Vagina (tissue), 2 donors: ENCODE results near the gene LMTK3. TPM values are rescaled to one million over a fixed set of nuclear protein-coding genes. Genes with fewer than 3 reads are reported as not detected.

Experiments used
- DNase-seq, 2 donors: peaks; one replicate each; pipeline ENCODE4 v3.0.0-alpha.2; 2017; ENCODE audit errors: extremely low spot score in 2 of 2
- H3K27ac ChIP-seq: fragments of 200-600 bp; sonication (generic); one replicate; pipeline ENCODE4 v1.5.1; 2019
- H3K27me3 ChIP-seq: fragments of 200-600 bp; sonication (generic); one replicate; pipeline ENCODE4 v1.5.1; 2019
- H3K36me3 ChIP-seq, 2 donors: fragments of 200-600 bp; sonication (generic); one replicate each; pipeline ENCODE4 v1.5.1; 2017 to 2019
- H3K4me1 ChIP-seq: fragments of 200-600 bp; sonication (generic); one replicate; pipeline ENCODE4 v1.5.1; 2019
- H3K4me3 ChIP-seq, 2 donors: fragments of 200-600 bp; sonication (generic); 1 replicate in 1 of 2; 2 replicates in 1 of 2; pipeline ENCODE4 v1.5.1; 2016 to 2019
- H3K9me3 ChIP-seq: fragments of 200-600 bp; sonication (generic); one replicate; pipeline ENCODE4 v1.5.1; 2019
- CTCF ChIP-seq, 3 experiments: fragments of 450-650 bp in 2 of 3; fragments of 200-600 bp in 1 of 3; sonication (generic) in 1 of 3; IDR thresholded peaks; one replicate each; pipeline ENCODE4 v1.5.1; 2017 to 2019; ENCODE audit warnings: antibody characterized with exemption in 3 of 3, mild to moderate bottlenecking in 2 of 3, moderate library complexity in 2 of 3
- POLR2A ChIP-seq, 2 donors: fragments of 450-650 bp; IDR thresholded peaks; one replicate each; pipeline ENCODE4 v1.6.1; 2017; ENCODE audit warnings: antibody characterized with exemption in 2 of 2, mild to moderate bottlenecking in 2 of 2, moderate library complexity in 2 of 2
- POLR2AphosphoS5 ChIP-seq, 2 donors: sonication (generic); formaldehyde crosslinking; IDR thresholded peaks; one replicate each; pipeline ENCODE4 v1.9.0; 2017; ENCODE audit warnings: antibody characterized with exemption in 2 of 2, mild to moderate bottlenecking in 2 of 2, low read depth in 1 of 2; ENCODE audit not compliant: insufficient read depth in 1 of 2
- intact Hi-C: fragments of 100-400 bp; cut with DNase I; formaldehyde crosslinking; loops from one replicate; pipeline ENCODE4 v1.15.1; 2023
- total RNA-seq: library from RNA; depleted of rRNA; stranded (reverse); fragments of >200 nt; gene quantifications from one replicate; pipeline ENCODE4 v1.2.3, GENCODE V29; 2016

LMTK3 gene
- total RNA-seq, 1 donor from 2014 or later, result 1.7 TPM

GRCh38 chr19:48498595-48499311 lies 12.9 kb downstream of the LMTK3 start:
- intact Hi-C loops, result no loop called here
- H3K36me3 ChIP-seq, result no peaks in the 10 kb centered on the region
- no peak overlapping the region for H3K27ac ChIP-seq
- H3K4me1 ChIP-seq, result peaks cover 20% of the 10 kb centered on the region
- no peaks in the 10 kb centered on the region for H3K27me3 ChIP-seq
- H3K9me3 ChIP-seq, result no peaks in the 10 kb centered on the region
- H3K4me3 ChIP-seq, result no peak overlapping the region
- no peak for DNase-seq
- TF ChIP-seq POLR2A (IDR thresholded peaks at IDR 0.05) (no peak), POLR2AphosphoS5 (IDR thresholded peaks at IDR 0.05; ENCODE audit: insufficient read depth in 1 of 2, low read depth in 1 of 2) (no peak), CTCF (IDR thresholded peaks at IDR 0.05) (no peak)

GRCh38 chr19:48497728-48498594 lies 13.7 kb downstream of the LMTK3 start:
- no peaks in the 10 kb centered on the region for H3K9me3 ChIP-seq
- H3K4me3 ChIP-seq, result no peak overlapping the region
- intact Hi-C loops, result no loop called here
- TF ChIP-seq POLR2A (IDR thresholded peaks at IDR 0.05) (no peak), CTCF (IDR thresholded peaks at IDR 0.05) (no peak), POLR2AphosphoS5 (IDR thresholded peaks at IDR 0.05; ENCODE audit: insufficient read depth in 1 of 2, low read depth in 1 of 2) (no peak)
- no peak overlapping the region for H3K27ac ChIP-seq
- no peak for DNase-seq
- H3K36me3 ChIP-seq, result no peaks in the 10 kb centered on the region
- peaks cover 21% of the 10 kb centered on the region for H3K4me1 ChIP-seq
- H3K27me3 ChIP-seq, result no peaks in the 10 kb centered on the region

GRCh38 chr19:48496959-48497727 lies 14.5 kb downstream of the LMTK3 start:
- intact Hi-C loops, result no loop called here
- TF ChIP-seq POLR2A (IDR thresholded peaks at IDR 0.05), result no peak
- no peak for TF ChIP-seq CTCF (IDR thresholded peaks at IDR 0.05)
- no peak for TF ChIP-seq POLR2AphosphoS5 (IDR thresholded peaks at IDR 0.05; ENCODE audit: insufficient read depth in 1 of 2, low read depth in 1 of 2)
- no peaks in the 10 kb centered on the region for H3K9me3 ChIP-seq
- DNase-seq, result no peak
- H3K27me3 ChIP-seq, result no peaks in the 10 kb centered on the region
- peaks cover 26% of the 10 kb centered on the region for H3K4me1 ChIP-seq
- no peak overlapping the region for H3K27ac ChIP-seq
- no peaks in the 10 kb centered on the region for H3K36me3 ChIP-seq
- no peak overlapping the region for H3K4me3 ChIP-seq

GRCh38 chr19:48495396-48495795 lies 16.2 kb downstream of the LMTK3 start:
- intact Hi-C loops, result no loop called here
- no peak for DNase-seq
- no peak overlapping the region for H3K27ac ChIP-seq
- H3K9me3 ChIP-seq, result no peaks in the 10 kb centered on the region
- TF ChIP-seq POLR2AphosphoS5 (IDR thresholded peaks at IDR 0.05; ENCODE audit: insufficient read depth in 1 of 2, low read depth in 1 of 2), result no peak
- TF ChIP-seq CTCF (IDR thresholded peaks at IDR 0.05), result no peak
- no peak for TF ChIP-seq POLR2A (IDR thresholded peaks at IDR 0.05)
- H3K4me3 ChIP-seq, result no peak overlapping the region
- H3K27me3 ChIP-seq, result no peaks in the 10 kb centered on the region
- H3K4me1 ChIP-seq, result peaks cover 43% of the 10 kb centered on the region
- H3K36me3 ChIP-seq, result no peaks in the 10 kb centered on the region
